ENCODE measurements around the gene CFTR. TPM values are rescaled to one million over a fixed set of nuclear protein-coding genes. Genes with fewer than 3 reads are reported as not detected.

Gene CFTR
- total and polyA plus RNA-seq, 2 of the 8 experiments (the other 6 are each of a cell fraction or from before 2014, with no cell fraction given): 1.2 to 1.6 TPM

GRCh38 chr7:117444646-117445045 lies 35.2 kb upstream of the CFTR start (continued):
- TF ChIP-seq ATF2 (IDR thresholded peaks at IDR 0.05; ENCODE audit: low read length) (no peak), SIN3A (conservative IDR thresholded peaks at IDR 0.05 in 1 of 2, IDR thresholded peaks at IDR 0.05 in 1 of 2; ENCODE audit: low read depth in 1 of 2, low read length in 2 of 2) (no peak), SP1 (IDR thresholded peaks at IDR 0.05; ENCODE audit: low read depth, low read length) (no peak)
